GM12873 (cell line): ENCODE data around the gene AEN.
A peak's percentile ranks its signal among the peaks of the same experiment; 100 is the strongest.

Source experiments
- CTCF ChIP-seq: IDR thresholded peaks from 2 replicates; pipeline ENCODE4 v1.5.1; 2012; ENCODE audit warnings: low read depth, mild to moderate bottlenecking, moderate library complexity, low read length, control low read depth; ENCODE audit not compliant: insufficient read depth; ENCODE audit errors: missing control alignments

AEN gene

GRCh38 chr15:88590759-88591158 lies 30.4 kb upstream of the AEN start:
- TF ChIP-seq CTCF: no peak

GRCh38 chr15:88591384-88591783 lies 29.8 kb upstream of the AEN start:
- no peak for TF ChIP-seq CTCF

- TF ChIP-seq CTCF: peak; percentile 4
These were observed 17.3 kb upstream of the AEN start for GRCh38 chr15:88603885-88604284.

GRCh38 chr15:88604381-88605188 lies 16.6 kb upstream of the AEN start:
- no peak for TF ChIP-seq CTCF

GRCh38 chr15:88605189-88606069 lies 15.7 kb upstream of the AEN start:
- no peak for TF ChIP-seq CTCF

- no peak for TF ChIP-seq CTCF
These were observed 14.9 kb upstream of the AEN start for GRCh38 chr15:88606070-88606794.

- no peak for TF ChIP-seq CTCF
These were observed 13.2 kb upstream of the AEN start for GRCh38 chr15:88607951-88608350.
